Mesenchymal stem cell (in vitro differentiated cells and primary cell): ENCODE data around the gene RPL19.
A peak's percentile ranks its signal among the peaks of the same experiment; 100 is the strongest.
"Not testable (repeated sequence)": the region's sequence is repeated elsewhere in the genome, so short reads cannot be mapped to it uniquely, and the experiment has no call there.

Experiments used
- DNase-seq: peaks from one replicate; pipeline ENCODE4 v3.0.0-alpha.2; 2013
- H2AFZ ChIP-seq: one replicate; pipeline ENCODE4 v1.6.1; 2013; ENCODE audit warnings: low read depth, mild to moderate bottlenecking, control low read depth, inconsistent platforms, low read length, moderate library complexity
- H2AK5ac ChIP-seq: 2 replicates; pipeline ENCODE4 v1.6.1; 2013; ENCODE audit warnings: low read length, moderate library complexity, mild to moderate bottlenecking, inconsistent platforms; ENCODE audit not compliant: severe bottlenecking
- H2BK120ac ChIP-seq: one replicate; pipeline ENCODE4 v1.6.1; 2013; ENCODE audit warnings: low read depth, mild to moderate bottlenecking, inconsistent platforms, low read length, moderate library complexity
- H2BK12ac ChIP-seq, 2 experiments: one replicate each; pipeline ENCODE4 v1.6.1; 2013; ENCODE audit warnings: inconsistent platforms in 2 of 2, low read length in 2 of 2, mild to moderate bottlenecking in 2 of 2, moderate library complexity in 2 of 2, control low read depth in 1 of 2
- H2BK15ac ChIP-seq: one replicate; pipeline ENCODE4 v1.6.1; 2013; ENCODE audit warnings: mild to moderate bottlenecking, low read depth, inconsistent platforms; ENCODE audit not compliant: poor library complexity, severe bottlenecking
- H2BK5ac ChIP-seq: 2 replicates; pipeline ENCODE4 v1.6.1; 2013; ENCODE audit warnings: low read depth, mild to moderate bottlenecking, low read length, control low read depth, inconsistent platforms; ENCODE audit not compliant: poor library complexity, severe bottlenecking
- H3K14ac ChIP-seq, 2 experiments: one replicate each; pipeline ENCODE4 v1.6.1; 2013; ENCODE audit warnings: inconsistent platforms in 2 of 2, low read length in 2 of 2, control low read depth in 1 of 2, mild to moderate bottlenecking in 1 of 2, moderate library complexity in 1 of 2
- H3K18ac ChIP-seq, 2 experiments: one replicate each; pipeline ENCODE4 v1.6.1; 2013; ENCODE audit warnings: inconsistent platforms in 2 of 2, low read length in 2 of 2, control low read depth in 1 of 2, low read depth in 1 of 2, mild to moderate bottlenecking in 1 of 2
- H3K23ac ChIP-seq, 2 experiments: one replicate each; pipeline ENCODE4 v1.6.1; 2013; ENCODE audit warnings: inconsistent platforms in 2 of 2, low read length in 2 of 2, mild to moderate bottlenecking in 2 of 2, moderate library complexity in 2 of 2, control low read depth in 1 of 2
- H3K27ac ChIP-seq: 2 replicates; pipeline ENCODE4 v1.5.1; 2013; ENCODE audit warnings: mild to moderate bottlenecking, moderate library complexity, low read length, control low read depth, inconsistent platforms; ENCODE audit not compliant: poor library complexity, severe bottlenecking
- H3K27me3 ChIP-seq, 2 experiments: 2 replicates each; pipeline versions ENCODE4 v1.6.1 to v1.7.0; 2013; ENCODE audit warnings: low read length in 2 of 2, mild to moderate bottlenecking in 2 of 2, moderate library complexity in 2 of 2, control low read depth in 1 of 2, inconsistent platforms in 1 of 2; ENCODE audit not compliant: control insufficient read depth in 1 of 2, insufficient read depth in 1 of 2
- H3K36me3 ChIP-seq, 2 experiments: 2 replicates each; pipeline versions ENCODE4 v1.6.1 to v1.7.0; 2013; ENCODE audit warnings: low read length in 2 of 2, control low read depth in 1 of 2, inconsistent platforms in 1 of 2, low read depth in 1 of 2, mild to moderate bottlenecking in 1 of 2; ENCODE audit not compliant: insufficient read depth in 2 of 2, control insufficient read depth in 1 of 2
- H3K4ac ChIP-seq, 2 experiments: one replicate each; pipeline ENCODE4 v1.6.1; 2013; ENCODE audit warnings: inconsistent platforms in 2 of 2, low read length in 2 of 2, mild to moderate bottlenecking in 2 of 2, moderate library complexity in 2 of 2, control low read depth in 1 of 2, low read depth in 1 of 2
- H3K4me1 ChIP-seq: 2 replicates; pipeline ENCODE4 v1.6.1; 2013; ENCODE audit warnings: low read depth, low read length, control low read depth; ENCODE audit not compliant: control insufficient read depth, insufficient read depth
- H3K4me2 ChIP-seq: 2 replicates; pipeline ENCODE4 v1.6.1; 2013; ENCODE audit warnings: low read length, mild to moderate bottlenecking, inconsistent platforms; ENCODE audit not compliant: poor library complexity, severe bottlenecking
- H3K4me3 ChIP-seq, 2 experiments: 2 replicates each; pipeline versions ENCODE4 v1.5.1 to v1.7.0; 2013; ENCODE audit warnings: low read length in 2 of 2, mild to moderate bottlenecking in 2 of 2, control low read depth in 1 of 2, low read depth in 1 of 2; ENCODE audit not compliant: insufficient read depth in 1 of 2
- H3K79me1 ChIP-seq: replicated peaks from 2 replicates; pipeline ENCODE4 v1.6.1; 2013; ENCODE audit warnings: mild to moderate bottlenecking, control low read depth, low read length, inconsistent platforms; ENCODE audit not compliant: poor library complexity, severe bottlenecking
- H3K9ac ChIP-seq: 2 replicates; pipeline ENCODE4 v1.7.0; 2013; ENCODE audit warnings: mild to moderate bottlenecking, low read length, moderate library complexity
- H3K9me3 ChIP-seq: 2 replicates; pipeline ENCODE4 v1.7.0; 2013; ENCODE audit warnings: mild to moderate bottlenecking, low read length; ENCODE audit not compliant: control insufficient read depth
- H4K8ac ChIP-seq: one replicate; pipeline ENCODE4 v1.6.1; 2013; ENCODE audit warnings: inconsistent platforms, mild to moderate bottlenecking, low read length, moderate library complexity
- H4K91ac ChIP-seq: one replicate; pipeline ENCODE4 v1.6.1; 2013; ENCODE audit warnings: mild to moderate bottlenecking, low read length, inconsistent platforms
- WGBS: methylation state at CpG from one replicate; pipeline ENCODE4 v1.1.7; 2013; ENCODE audit warnings: mixed read lengths; 5-methylcytosine and 5-hydroxymethylcytosine counted together

RPL19 gene

DNA sequence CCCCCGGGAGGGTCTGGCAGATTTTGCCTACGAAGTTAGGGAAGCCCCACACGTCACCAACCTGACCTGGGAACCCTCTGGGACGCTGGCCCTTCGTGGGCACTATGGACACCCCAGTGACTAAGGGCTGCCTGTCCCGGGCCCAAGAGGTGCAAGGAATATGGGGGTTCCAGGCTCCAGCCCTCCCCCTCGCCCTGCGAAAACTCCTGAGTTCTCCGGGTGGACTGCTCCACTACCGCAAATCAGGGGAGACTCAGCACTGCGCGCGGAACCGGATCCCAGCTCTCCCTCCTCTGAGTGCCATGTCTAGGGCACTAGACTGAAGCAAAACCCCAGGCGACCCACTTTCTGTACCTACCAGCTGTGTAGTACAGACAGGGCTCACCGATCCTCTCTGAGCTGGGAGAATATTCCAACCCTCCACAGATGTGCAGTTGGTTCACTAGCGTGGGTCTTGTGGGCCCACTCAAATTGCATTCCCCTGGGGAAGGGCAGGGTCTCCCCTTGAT is 34.2 kb upstream of the RPL19 start, which contains the start of gene ARL5C:
ARL5C (minus strand) TSS at position 321 of the 509 bp plus-strand sequence. CDS start 401 bp downstream, outside the sequence.
- 50% methylated on average over 17 of the region's 17 CpGs for WGBS
- peak within 1 kb of the TSS in 1 of 2 experiments; percentile 49 for H3K18ac ChIP-seq

DNA sequence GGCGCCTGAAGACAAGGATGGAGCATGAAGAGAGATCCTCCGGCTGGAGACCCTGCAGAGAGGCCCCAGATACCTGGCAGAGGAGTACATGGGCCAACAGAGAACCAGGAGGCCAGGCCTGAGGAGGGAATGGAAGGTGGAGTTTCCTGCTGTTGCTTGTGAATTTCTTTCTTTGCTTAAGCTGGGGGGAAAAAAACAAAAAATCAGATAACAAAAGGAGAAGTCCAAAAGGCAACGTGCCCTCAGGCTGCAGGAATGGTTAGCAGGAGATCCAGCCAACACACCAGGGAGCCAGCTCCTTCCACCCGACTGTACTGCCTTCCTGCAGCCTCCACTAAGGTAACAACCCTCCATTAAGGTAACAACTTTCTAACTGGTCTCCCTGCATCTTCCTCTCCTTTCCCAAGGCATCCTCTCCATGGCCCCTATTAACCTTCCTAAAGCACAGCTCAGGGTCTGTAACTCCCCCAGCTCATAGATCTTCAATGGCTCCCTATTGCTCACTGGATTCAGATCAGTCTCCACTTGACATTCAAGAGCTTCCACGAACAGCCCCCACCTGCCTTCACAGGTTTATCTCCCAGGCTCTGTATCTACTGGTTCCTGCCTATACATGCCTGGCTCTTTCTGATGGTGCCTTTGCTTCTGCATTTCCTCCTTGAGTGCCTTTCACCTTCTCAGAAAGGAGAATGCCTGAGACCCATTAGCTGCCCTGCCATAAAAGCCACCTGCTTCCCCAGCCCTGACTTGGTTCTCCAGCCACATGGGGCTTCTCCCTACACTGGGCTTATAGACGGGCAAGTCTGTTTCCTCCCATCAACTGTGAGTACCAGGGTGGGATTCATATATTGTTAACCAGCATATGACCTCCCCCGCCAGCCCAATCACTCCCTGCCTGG is 33.4 kb upstream of the RPL19 start:
- Histone ChIP-seq H3K9ac (no peak overlapping the region), H2BK12ac (no peak overlapping the region), H3K36me3 (no peaks in the 10 kb centered on the region), H3K9me3 (no peaks in the 10 kb centered on the region), H3K4me3 (no peak overlapping the region), H2BK120ac (no peak overlapping the region), H4K8ac (no peak overlapping the region), H2AFZ (no peak overlapping the region), H3K23ac (no peak overlapping the region), H3K27me3 (peaks cover 24 to 39% of the 10 kb centered on the region in 2 experiments), H3K18ac (no peak overlapping the region), H3K27ac (no peak overlapping the region), H3K4me2 (no peak overlapping the region), H2BK5ac (no peak overlapping the region), H3K79me1 (no peaks in the 10 kb centered on the region), H3K4ac (no peak overlapping the region), H3K14ac (no peak overlapping the region), H2AK5ac (no peak overlapping the region), H2BK15ac (no peak overlapping the region), H3K4me1 (peaks cover 5% of the 10 kb centered on the region), H4K91ac (no peak overlapping the region)
- 59% methylated on average over 6 of the region's 7 CpGs for WGBS
- no peak for DNase-seq

More for the DNA sequence above, 34.2 kb upstream of the RPL19 start, which contains the start of gene ARL5C:
- Histone ChIP-seq H3K36me3 (no peaks in the 10 kb centered on the region), H2AK5ac (no peak within 1 kb of the TSS), H2BK12ac (no peak within 1 kb of the TSS), H2BK120ac (no peak within 1 kb of the TSS), H2BK5ac (no peak within 1 kb of the TSS), H3K23ac (no peak within 1 kb of the TSS), H3K27ac (no peak within 1 kb of the TSS), H3K4me3 (peak within 1 kb of the TSS; percentile 54 to 77), H4K8ac (peak within 1 kb of the TSS; percentile 41), H3K27me3 (peaks cover 28 to 39% of the 10 kb centered on the region in 2 experiments), H2BK15ac (no peak within 1 kb of the TSS), H4K91ac (no peak within 1 kb of the TSS), H3K9me3 (no peaks in the 10 kb centered on the region), H3K4me1 (peaks cover 5% of the 10 kb centered on the region), H3K4ac (no peak within 1 kb of the TSS), H2AFZ (no peak within 1 kb of the TSS), H3K14ac (peak within 1 kb of the TSS in 1 of 2 experiments; percentile 72), H3K79me1 (no peaks in the 10 kb centered on the region), H3K9ac (peak within 1 kb of the TSS; percentile 80), H3K4me2 (peak within 1 kb of the TSS; percentile 85)
- no peak for DNase-seq

DNA sequence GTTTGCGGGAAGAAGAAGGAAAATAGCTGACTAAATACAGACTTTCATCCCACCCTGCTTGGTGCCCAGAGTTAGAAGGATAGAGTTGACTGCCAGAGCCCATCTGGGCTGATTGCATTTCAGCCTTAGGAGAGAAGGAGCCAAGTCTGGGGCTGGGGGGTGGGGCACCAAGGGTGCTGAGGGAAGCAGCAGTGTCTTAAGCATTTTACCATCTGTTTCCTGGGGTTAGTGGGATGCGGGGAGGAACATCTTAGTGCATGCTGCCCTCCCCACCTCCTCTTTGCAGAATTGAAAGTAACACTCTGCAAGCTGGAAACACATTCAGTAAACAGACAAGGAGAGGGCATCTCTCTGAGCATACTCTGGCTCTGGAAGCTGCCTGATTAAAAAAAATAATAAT is 32.6 kb upstream of the RPL19 start:
- Histone ChIP-seq H3K79me1 (no peaks in the 10 kb centered on the region), H3K36me3 (no peaks in the 10 kb centered on the region), H3K27me3 (peaks cover 24 to 47% of the 10 kb centered on the region in 2 experiments), H3K4me3 (no peak overlapping the region), H3K9me3 (no peaks in the 10 kb centered on the region), H3K4me1 (peaks cover 5% of the 10 kb centered on the region), H3K23ac (no peak overlapping the region), H2BK120ac (no peak overlapping the region), H3K9ac (no peak overlapping the region), H3K18ac (no peak overlapping the region), H3K14ac (no peak overlapping the region), H2BK5ac (no peak overlapping the region), H2AK5ac (no peak overlapping the region), H4K91ac (no peak overlapping the region), H2BK12ac (no peak overlapping the region), H4K8ac (no peak overlapping the region), H3K27ac (no peak overlapping the region), H3K4me2 (no peak overlapping the region), H3K4ac (no peak overlapping the region), H2AFZ (no peak overlapping the region), H2BK15ac (no peak overlapping the region)
- WGBS, result 75% methylated on average over 2 of the region's 2 CpGs
- DNase-seq, result no peak

DNA sequence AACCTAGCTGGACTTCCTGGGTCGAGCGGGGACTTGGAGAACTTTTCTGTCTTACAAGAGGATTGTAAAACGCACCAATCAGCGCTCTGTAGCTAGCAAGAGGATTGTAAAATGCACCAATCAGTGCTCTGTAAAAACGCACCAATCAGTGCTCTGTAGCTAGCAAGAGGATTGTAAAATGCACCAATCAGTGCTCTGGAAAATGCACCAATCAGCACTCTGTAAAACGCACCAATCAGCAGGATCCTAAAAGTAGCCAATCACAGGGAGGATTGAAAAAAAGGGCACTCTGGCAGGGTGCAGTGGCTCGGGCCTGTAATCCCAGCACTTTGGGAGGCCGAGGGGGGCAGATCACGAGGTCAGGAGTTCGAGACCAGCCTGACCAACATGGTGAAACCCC is 31.6 kb upstream of the RPL19 start:
- H4K8ac ChIP-seq, H3K27ac ChIP-seq, H3K9me3 ChIP-seq, H3K4me3 ChIP-seq, H3K4me1 ChIP-seq, H2AFZ ChIP-seq, H3K23ac ChIP-seq, H3K9ac ChIP-seq, H4K91ac ChIP-seq, H3K14ac ChIP-seq, H3K4ac ChIP-seq, H3K36me3 ChIP-seq, H2BK120ac ChIP-seq, H2AK5ac ChIP-seq, DNase-seq, H2BK5ac ChIP-seq, H3K4me2 ChIP-seq, H2BK12ac ChIP-seq, H2BK15ac ChIP-seq, H3K18ac ChIP-seq, H3K79me1 ChIP-seq: not testable (repeated sequence)
- H3K27me3 ChIP-seq, result peaks cover 24 to 52% of the 10 kb centered on the region in 2 experiments
- WGBS, result 88% methylated on average over 10 of the region's 10 CpGs
